ENCODE data around the gene ASTN2.

- TF ChIP-seq CTCF (conservative IDR thresholded peaks at IDR 0.05; ENCODE audit: low read length) (no peak), EZH2phosphoT487 (IDR thresholded peaks at IDR 0.05; ENCODE audit: borderline replicate concordance, low read depth, low read length) (no peak)
Measured at GRCh38 chr9:116639251-116639741, 775.6 kb downstream of the ASTN2 start.
